Measurements from ENCODE around the gene GSTM5. TPM values are rescaled to one million over a fixed set of nuclear protein-coding genes. Genes with fewer than 3 reads are reported as not detected.
"Not testable (repeated sequence)": the region's sequence is repeated elsewhere in the genome, so short reads cannot be mapped to it uniquely, and the experiment has no call there.

The GSTM5 gene
- total RNA-seq, 1 donor from 2014 or later: not detected

GRCh38 chr1:109671067-109671466 lies 41.0 kb upstream of the GSTM5 start:
- TF ChIP-seq CTCF (IDR thresholded peaks at IDR 0.05; ENCODE audit: insufficient read depth, low read length, poor library complexity, severe bottlenecking): no peak

GRCh38 chr1:109673861-109674260 lies 38.2 kb upstream of the GSTM5 start:
- not testable (repeated sequence) for H3K36me3 ChIP-seq (ENCODE audit: control insufficient read depth, insufficient read depth, low read length); H3K4me3 ChIP-seq (ENCODE audit: low read depth, low read length); DNase-seq (ENCODE audit: low read depth); H3K27me3 ChIP-seq (ENCODE audit: control insufficient read depth, insufficient read depth, low read length)

More at GRCh38 chr1:109671067-109671466, 41.0 kb upstream of the GSTM5 start:
- Histone ChIP-seq H3K4me3 (ENCODE audit: low read depth, low read length) (no peak overlapping the region), H3K27me3 (ENCODE audit: control insufficient read depth, insufficient read depth, low read length) (no peaks in the 10 kb centered on the region), H3K36me3 (ENCODE audit: control insufficient read depth, insufficient read depth, low read length) (no peaks in the 10 kb centered on the region)
- DNase-seq (ENCODE audit: low read depth): no peak

- H3K36me3 ChIP-seq (ENCODE audit: control insufficient read depth, insufficient read depth, low read length); DNase-seq (ENCODE audit: low read depth); H3K27me3 ChIP-seq (ENCODE audit: control insufficient read depth, insufficient read depth, low read length); H3K4me3 ChIP-seq (ENCODE audit: low read depth, low read length): not testable (repeated sequence)
These were observed 35.2 kb upstream of the GSTM5 start for GRCh38 chr1:109676683-109677381.

GRCh38 chr1:109677459-109677858 lies 34.6 kb upstream of the GSTM5 start:
- no peaks in the 10 kb centered on the region for H3K36me3 ChIP-seq (ENCODE audit: control insufficient read depth, insufficient read depth, low read length)
- no peak for TF ChIP-seq CTCF (IDR thresholded peaks at IDR 0.05; ENCODE audit: insufficient read depth, low read length, poor library complexity, severe bottlenecking)
- no peaks in the 10 kb centered on the region for H3K27me3 ChIP-seq (ENCODE audit: control insufficient read depth, insufficient read depth, low read length)
- H3K4me3 ChIP-seq (ENCODE audit: low read depth, low read length): no peak overlapping the region
- no peak for DNase-seq (ENCODE audit: low read depth)

GRCh38 chr1:109678637-109679036 lies 33.4 kb upstream of the GSTM5 start:
- not testable (repeated sequence) for H3K36me3 ChIP-seq (ENCODE audit: control insufficient read depth, insufficient read depth, low read length); H3K4me3 ChIP-seq (ENCODE audit: low read depth, low read length); DNase-seq (ENCODE audit: low read depth); H3K27me3 ChIP-seq (ENCODE audit: control insufficient read depth, insufficient read depth, low read length)

- not testable (repeated sequence) for H3K27me3 ChIP-seq (ENCODE audit: control insufficient read depth, insufficient read depth, low read length); DNase-seq (ENCODE audit: low read depth); H3K4me3 ChIP-seq (ENCODE audit: low read depth, low read length); H3K36me3 ChIP-seq (ENCODE audit: control insufficient read depth, insufficient read depth, low read length)
These were observed 27.3 kb upstream of the GSTM5 start for GRCh38 chr1:109684777-109685176.

GRCh38 chr1:109685399-109685798 lies 26.7 kb upstream of the GSTM5 start:
- H3K36me3 ChIP-seq (ENCODE audit: control insufficient read depth, insufficient read depth, low read length); H3K4me3 ChIP-seq (ENCODE audit: low read depth, low read length); DNase-seq (ENCODE audit: low read depth); H3K27me3 ChIP-seq (ENCODE audit: control insufficient read depth, insufficient read depth, low read length): not testable (repeated sequence)

GRCh38 chr1:109685890-109686289 lies 26.2 kb upstream of the GSTM5 start:
- not testable (repeated sequence) for H3K36me3 ChIP-seq (ENCODE audit: control insufficient read depth, insufficient read depth, low read length); H3K27me3 ChIP-seq (ENCODE audit: control insufficient read depth, insufficient read depth, low read length); H3K4me3 ChIP-seq (ENCODE audit: low read depth, low read length); DNase-seq (ENCODE audit: low read depth)

- not testable (repeated sequence) for H3K4me3 ChIP-seq (ENCODE audit: low read depth, low read length); DNase-seq (ENCODE audit: low read depth); H3K27me3 ChIP-seq (ENCODE audit: control insufficient read depth, insufficient read depth, low read length); H3K36me3 ChIP-seq (ENCODE audit: control insufficient read depth, insufficient read depth, low read length)
These were observed 24.9 kb upstream of the GSTM5 start for GRCh38 chr1:109687109-109687508.
